IMR-90 (cell line): Measurements from ENCODE around the gene IGDCC3. TPM values are rescaled to one million over a fixed set of nuclear protein-coding genes. Genes with fewer than 3 reads are reported as not detected.

ENCODE experiments used
- ATAC-seq: fragments of 200-7000 bp; cut with Tn5 transposase; 2 replicates; pipeline ENCODE4 v1.9.1; 2020; ENCODE audit warnings: low read depth, mild to moderate bottlenecking, moderate library complexity
- BruUV-seq: library from RNA; stranded (reverse); fragments of 400-500 nt; replicated peaks from 2 replicates; lab custom pipeline; 2021; lab: Mats Ljungman, UMichigan
- CTCF ChIA-PET: fragments of 300-600 bp; formaldehyde crosslinking; extraction: SDS; loops from one replicate; lab custom pipeline; 2021; ENCODE audit warnings: antibody characterized with exemption; lab: Yijun Ruan, JAX
- POLR2A ChIA-PET: fragments of 300-600 bp; sonication (Branson Sonifier 250); formaldehyde crosslinking; loops from one replicate; lab custom pipeline; 2022; ENCODE audit warnings: antibody characterized with exemption; ENCODE audit not compliant: unreplicated experiment; lab: Charles Lee
- DNase-seq: peaks from one replicate; pipeline ENCODE4 v3.0.0; 2013
- H2AFZ ChIP-seq: replicated peaks from 2 replicates; pipeline ENCODE3; 2013; ENCODE audit warnings: low read length, mild to moderate bottlenecking; ENCODE audit not compliant: poor library complexity
- H2AK5ac ChIP-seq: 2 replicates; pipeline ENCODE4 v1.6.1; 2013; ENCODE audit warnings: low read depth, low read length, inconsistent platforms
- H2AK9ac ChIP-seq: replicated peaks from 2 replicates; pipeline ENCODE3; 2013; ENCODE audit warnings: mild to moderate bottlenecking, low read depth, low read length, moderate library complexity; ENCODE audit not compliant: poor library complexity
- H2BK120ac ChIP-seq: 2 replicates; pipeline ENCODE4 v1.6.1; 2013; ENCODE audit warnings: low read depth, low read length, inconsistent platforms
- H2BK15ac ChIP-seq: 3 replicates; pipeline ENCODE4 v1.6.1; 2013; ENCODE audit warnings: low read depth, low read length, inconsistent platforms
- H2BK20ac ChIP-seq: 2 replicates; pipeline ENCODE4 v1.6.1; 2013; ENCODE audit warnings: low read depth, mild to moderate bottlenecking, inconsistent platforms, low read length, moderate library complexity
- H2BK5ac ChIP-seq: 2 replicates; pipeline ENCODE4 v1.6.1; 2013; ENCODE audit warnings: mild to moderate bottlenecking, low read depth, low read length, inconsistent platforms; ENCODE audit not compliant: poor library complexity, severe bottlenecking
- H3K14ac ChIP-seq: replicated peaks from 2 replicates; pipeline ENCODE4 v1.6.1; 2013; ENCODE audit warnings: low read depth, low read length, inconsistent platforms
- H3K18ac ChIP-seq: 2 replicates; pipeline ENCODE4 v1.6.1; 2013; ENCODE audit warnings: low read depth, low read length, control low read depth
- H3K23ac ChIP-seq: 2 replicates; pipeline ENCODE4 v1.6.1; 2013; ENCODE audit warnings: low read depth, low read length, inconsistent platforms
- H3K27ac ChIP-seq: 2 replicates; pipeline ENCODE4 v1.5.1; 2013; ENCODE audit warnings: mild to moderate bottlenecking, control low read depth, low read length; ENCODE audit not compliant: insufficient read depth
- H3K27me3 ChIP-seq: 2 replicates; pipeline ENCODE4 v1.6.1; 2013; ENCODE audit warnings: low read length; ENCODE audit not compliant: control insufficient read depth, insufficient read depth
- H3K36me3 ChIP-seq: 2 replicates; pipeline ENCODE4 v1.6.1; 2013; ENCODE audit warnings: low read length, mixed read lengths; ENCODE audit not compliant: control insufficient read depth, insufficient read depth
- H3K4ac ChIP-seq: 2 replicates; pipeline ENCODE4 v1.6.1; 2013; ENCODE audit warnings: low read depth, low read length, inconsistent platforms
- H3K4me1 ChIP-seq: 2 replicates; pipeline ENCODE4 v1.6.1; 2013; ENCODE audit warnings: low read length, mixed read lengths; ENCODE audit not compliant: control insufficient read depth, insufficient read depth
- H3K4me2 ChIP-seq: 2 replicates; pipeline ENCODE4 v1.6.1; 2013; ENCODE audit warnings: low read depth, mild to moderate bottlenecking, control low read depth, low read length, moderate library complexity
- H3K4me3 ChIP-seq: 2 replicates; pipeline ENCODE4 v1.5.1; 2013; ENCODE audit warnings: low read depth, mild to moderate bottlenecking, control low read depth, low read length, moderate library complexity; ENCODE audit not compliant: insufficient read depth
- H3K56ac ChIP-seq: 2 replicates; pipeline ENCODE4 v1.6.1; 2013; ENCODE audit warnings: low read length, inconsistent platforms; ENCODE audit not compliant: insufficient read depth; ENCODE audit errors: extremely low read depth
- H3K79me1 ChIP-seq, 2 experiments: 2 replicates each; pipeline ENCODE4 v1.6.1; 2013; ENCODE audit warnings: low read length in 2 of 2, inconsistent platforms in 1 of 2, low read depth in 1 of 2
- H3K9ac ChIP-seq: 2 replicates; pipeline ENCODE4 v1.6.1; 2013; ENCODE audit warnings: low read depth, low read length, control low read depth
- H3K9me1 ChIP-seq: 2 replicates; pipeline ENCODE4 v1.6.1; 2013; ENCODE audit warnings: low read length, inconsistent platforms; ENCODE audit not compliant: insufficient read depth
- H3K9me3 ChIP-seq: 2 replicates; pipeline ENCODE4 v1.6.1; 2013; ENCODE audit warnings: low read length; ENCODE audit not compliant: control insufficient read depth, insufficient read depth
- H4K20me1 ChIP-seq: 2 replicates; pipeline ENCODE4 v1.6.1; 2013; ENCODE audit warnings: low read length, inconsistent platforms; ENCODE audit not compliant: insufficient read depth
- H4K5ac ChIP-seq: 2 replicates; pipeline ENCODE4 v1.6.1; 2013; ENCODE audit warnings: mild to moderate bottlenecking, low read depth, low read length, control low read depth
- H4K8ac ChIP-seq, 2 experiments: 2 replicates each; pipeline ENCODE4 v1.6.1; 2013; ENCODE audit warnings: low read depth in 2 of 2, low read length in 2 of 2, control low read depth in 1 of 2, inconsistent platforms in 1 of 2
- H4K91ac ChIP-seq: 2 replicates; pipeline ENCODE4 v1.6.1; 2013; ENCODE audit warnings: low read depth, low read length, inconsistent platforms; ENCODE audit not compliant: insufficient read depth
- CHD1 ChIP-seq: IDR thresholded peaks from 2 replicates; pipeline ENCODE4 v1.6.1; 2012; ENCODE audit warnings: low read depth, low read length, improper control_type of control experiment
- ELK1 ChIP-seq: fragments of 150-350 bp; IDR thresholded peaks from 2 replicates; pipeline ENCODE4 v1.6.1; 2016; ENCODE audit warnings: low read depth, mild to moderate bottlenecking, low read length, moderate library complexity, borderline replicate concordance
- WGBS, 2 experiments: methylation state at CpG; one replicate each; pipeline versions ENCODE4 v1.1.5 to v1.1.7; 2013; ENCODE audit warnings: missing lambda C conversion rate in 2 of 2; ENCODE audit not compliant: insufficient read length in 1 of 2; ENCODE audit errors: extremely low coverage in 2 of 2; 5-methylcytosine and 5-hydroxymethylcytosine counted together
- dilution Hi-C: fragments of 300-500 bp; cut with HindIII; formaldehyde crosslinking; loops from one replicate; pipeline ENCODE4 v1.14.3; 2018; ENCODE audit warnings: low sequenced_read_pairs; ENCODE audit not compliant: unreplicated experiment
- in situ Hi-C: fragments of 300-500 bp; cut with MboI; formaldehyde crosslinking; loops from 3 replicates; pipeline ENCODE4 v1.14.3; 2019; ENCODE audit warnings: low sequenced_read_pairs, inconsistent platforms, mixed read lengths
- intact Hi-C: fragments of 100-400 bp; cut with micrococcal nuclease; formaldehyde crosslinking; loops from 2 replicates; pipeline ENCODE4 v1.10.0; 2022
- polyA plus RNA-seq, 3 experiments: library from polyadenylated mRNA; depleted of rRNA; stranded (reverse); fragments of >200 nt; gene quantifications; 2 replicates each; pipeline ENCODE4 v1.2.3, GENCODE V29; 2012; ENCODE audit warnings: low replicate concordance in 1 of 3
- total RNA-seq: library from RNA; depleted of rRNA; stranded (reverse); fragments of >200 nt; gene quantifications from 2 replicates; pipeline ENCODE4 v1.2.3, GENCODE V29; 2012

Gene IGDCC3
- total and polyA plus RNA-seq, 2 of the 4 experiments (the other 2 are of a cell fraction), result 0.18 to 0.19 TPM

GRCh38 chr15:65401611-65402240 lies 23.9 kb upstream of the IGDCC3 start:
- Histone ChIP-seq H2BK5ac (no peak overlapping the region), H3K4ac (no peak overlapping the region), H2BK20ac (no peak overlapping the region), H4K20me1 (no peaks in the 10 kb centered on the region), H3K56ac (no peak overlapping the region), H3K36me3 (no peaks in the 10 kb centered on the region), H2BK15ac (no peak overlapping the region), H3K23ac (no peak overlapping the region), H3K79me1 (no peaks in the 10 kb centered on the region), H3K4me1 (no peaks in the 10 kb centered on the region), H3K27ac (no peak overlapping the region), H4K5ac (no peak overlapping the region), H2BK120ac (no peak overlapping the region), H3K14ac (no peak overlapping the region), H3K9ac (no peak overlapping the region), H3K27me3 (peaks cover 10% of the 10 kb centered on the region; the same call in 1 of the 2 replicates), H3K4me2 (no peak overlapping the region), H2AK9ac (no peak overlapping the region), H3K4me3 (no peak overlapping the region), H3K18ac (no peak overlapping the region), H3K9me3 (no peaks in the 10 kb centered on the region), H2AK5ac (no peak overlapping the region), H4K91ac (no peak overlapping the region), H3K9me1 (no peaks in the 10 kb centered on the region; the same call in 1 of the 2 replicates), H2AFZ (peak overlapping the region; percentile 49), H4K8ac (no peak overlapping the region)
- dilution Hi-C loops, result no loop called here
- in situ Hi-C loops, result no loop called here
- intact Hi-C loops, result no loop called here
- ATAC-seq (peak; percentile 4; the same call in 1 of the 2 replicates), DNase-seq (no peak)
- no peak for TF ChIP-seq CHD1
- TF ChIP-seq ELK1, result no peak
- POLR2A ChIA-PET, result no interaction called here
- no TSS peak for BruUV-seq
- CTCF ChIA-PET, result interaction anchor here (0.7 to 2.0 kb wide), 7 partner anchors 19 to 309 kb away, joined by 3 to 8 read pairs (median 3); no protein-coding TSS in a partner anchor
- WGBS, 2 experiments, result 82% methylated on average over 2 of the region's 8 CpGs; no CpG with 5 or more reads in 1 of the 2 experiments
